Fibroblast of lung (primary cell): ENCODE measurements around the gene RBM33.

Experiments used
- EZH2 ChIP-seq: IDR thresholded peaks from 2 replicates; pipeline ENCODE4 v1.5.1; 2012; ENCODE audit warnings: low read length, control low read depth, mild to moderate bottlenecking; ENCODE audit errors: missing control alignments
- TF ChIP-seq, protein P1 (sequence below), 2 donors: IDR thresholded peaks in 1 of 2; conservative IDR thresholded peaks in 1 of 2; 1 replicate in 1 of 2; 2 replicates in 1 of 2; pipeline ENCODE4 v1.5.1; 2011 to 2012; ENCODE audit warnings: low read length in 2 of 2, control low read depth in 1 of 2, inconsistent platforms in 1 of 2, low read depth in 1 of 2, mild to moderate bottlenecking in 1 of 2

DNA sequence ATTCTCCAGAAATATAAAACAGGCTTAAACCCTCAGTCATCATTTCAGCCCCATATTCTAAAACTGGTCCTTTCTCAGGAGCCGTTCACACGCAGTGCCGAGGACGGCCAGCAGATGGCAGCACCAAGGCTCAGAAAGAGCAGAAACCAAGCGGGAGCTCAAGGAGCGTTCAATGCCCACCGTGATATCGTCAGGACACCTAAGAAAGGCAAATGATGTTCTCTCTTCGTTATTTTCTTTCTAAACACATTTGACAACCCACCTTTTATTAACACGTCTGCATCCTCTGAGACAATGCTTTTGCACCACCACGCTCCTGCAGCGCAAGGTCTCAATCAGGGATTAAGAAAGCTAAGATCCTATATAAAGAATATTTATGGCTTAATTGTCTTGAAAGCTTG, 45.7 kb upstream of the RBM33 start:
- TF ChIP-seq, protein P1, sequence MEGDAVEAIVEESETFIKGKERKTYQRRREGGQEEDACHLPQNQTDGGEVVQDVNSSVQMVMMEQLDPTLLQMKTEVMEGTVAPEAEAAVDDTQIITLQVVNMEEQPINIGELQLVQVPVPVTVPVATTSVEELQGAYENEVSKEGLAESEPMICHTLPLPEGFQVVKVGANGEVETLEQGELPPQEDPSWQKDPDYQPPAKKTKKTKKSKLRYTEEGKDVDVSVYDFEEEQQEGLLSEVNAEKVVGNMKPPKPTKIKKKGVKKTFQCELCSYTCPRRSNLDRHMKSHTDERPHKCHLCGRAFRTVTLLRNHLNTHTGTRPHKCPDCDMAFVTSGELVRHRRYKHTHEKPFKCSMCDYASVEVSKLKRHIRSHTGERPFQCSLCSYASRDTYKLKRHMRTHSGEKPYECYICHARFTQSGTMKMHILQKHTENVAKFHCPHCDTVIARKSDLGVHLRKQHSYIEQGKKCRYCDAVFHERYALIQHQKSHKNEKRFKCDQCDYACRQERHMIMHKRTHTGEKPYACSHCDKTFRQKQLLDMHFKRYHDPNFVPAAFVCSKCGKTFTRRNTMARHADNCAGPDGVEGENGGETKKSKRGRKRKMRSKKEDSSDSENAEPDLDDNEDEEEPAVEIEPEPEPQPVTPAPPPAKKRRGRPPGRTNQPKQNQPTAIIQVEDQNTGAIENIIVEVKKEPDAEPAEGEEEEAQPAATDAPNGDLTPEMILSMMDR (conservative IDR thresholded peaks at IDR 0.05 in 1 of 2, IDR thresholded peaks at IDR 0.05 in 1 of 2; ENCODE audit: low read depth in 1 of 2, low read length in 2 of 2), result peak; percentile 98 to 99
- TF ChIP-seq EZH2, result no peak
